Activated naive CD4-positive, alpha-beta T cell treated with Interleukin-2 at 50 U/mL for 16 hours (primary cell): ENCODE measurements around the gene KIAA0753.

Source experiments
- DNase-seq: peaks from one replicate; pipeline ENCODE4 v3.0.0-alpha.2; 2020

KIAA0753 gene

DNA sequence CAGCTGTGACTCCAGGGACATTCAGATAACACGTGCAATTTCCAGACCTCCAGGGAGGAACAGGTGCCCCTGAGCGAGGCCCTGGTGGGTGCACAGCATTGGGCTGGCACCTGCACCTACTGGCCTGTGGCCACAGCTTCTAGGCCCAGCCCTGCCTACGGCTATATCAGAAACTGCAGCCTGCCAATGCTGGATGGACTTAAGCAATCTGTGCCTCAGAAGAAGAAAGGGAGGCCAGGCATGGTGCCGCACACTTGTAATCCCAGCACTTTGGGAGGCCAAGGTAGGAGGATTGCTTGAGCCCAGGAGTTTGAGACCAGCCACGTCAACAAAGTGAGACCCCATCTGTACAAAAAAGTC lies 96.5 kb downstream of the KIAA0753 start:
- DNase-seq, result no peak

DNA sequence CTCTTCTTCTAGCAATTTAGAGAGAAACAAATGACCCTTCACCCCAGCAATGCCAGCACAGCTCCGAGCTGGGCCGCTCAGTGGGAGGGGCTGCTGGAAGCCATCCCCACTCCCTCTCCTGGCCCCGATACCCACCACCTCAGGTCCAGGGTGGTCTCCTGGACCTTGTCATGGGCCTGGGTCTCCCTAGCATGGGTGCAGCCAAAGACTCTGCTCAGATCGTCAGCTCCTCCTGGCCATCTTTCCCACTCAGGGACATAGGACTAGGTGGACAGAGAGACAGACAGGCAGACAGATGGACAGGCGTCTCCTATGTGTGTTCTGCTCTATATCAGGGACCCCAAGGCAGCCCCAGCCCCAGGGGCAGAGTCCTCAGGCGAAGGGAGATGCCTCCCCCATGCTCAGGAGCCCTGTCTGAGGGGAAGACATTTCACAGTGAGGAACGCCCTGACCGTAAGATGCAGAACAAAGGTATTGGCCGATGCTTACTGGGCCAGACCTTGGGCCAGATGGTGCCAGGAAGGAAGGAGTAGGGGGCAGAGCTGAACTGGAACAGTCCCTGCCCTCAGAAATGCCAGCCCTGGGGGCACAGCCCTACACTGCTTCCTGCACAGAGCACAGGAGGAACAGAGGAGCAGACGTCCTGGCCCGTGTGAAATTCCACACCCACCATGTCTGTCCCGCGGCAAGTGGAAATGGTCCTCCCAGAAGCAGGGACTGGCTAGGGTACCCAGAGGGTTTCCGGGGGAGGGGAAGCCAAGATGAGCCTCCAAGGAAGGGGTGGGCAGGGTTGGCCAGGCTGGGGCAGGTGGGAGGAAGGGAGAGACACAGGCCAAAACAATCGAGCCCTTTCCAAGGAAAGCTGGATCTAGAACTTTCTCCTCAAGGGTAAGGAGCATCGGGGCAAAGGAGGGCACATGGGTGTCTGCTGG lies 97.2 kb downstream of the KIAA0753 start:
- no peak for DNase-seq

DNA sequence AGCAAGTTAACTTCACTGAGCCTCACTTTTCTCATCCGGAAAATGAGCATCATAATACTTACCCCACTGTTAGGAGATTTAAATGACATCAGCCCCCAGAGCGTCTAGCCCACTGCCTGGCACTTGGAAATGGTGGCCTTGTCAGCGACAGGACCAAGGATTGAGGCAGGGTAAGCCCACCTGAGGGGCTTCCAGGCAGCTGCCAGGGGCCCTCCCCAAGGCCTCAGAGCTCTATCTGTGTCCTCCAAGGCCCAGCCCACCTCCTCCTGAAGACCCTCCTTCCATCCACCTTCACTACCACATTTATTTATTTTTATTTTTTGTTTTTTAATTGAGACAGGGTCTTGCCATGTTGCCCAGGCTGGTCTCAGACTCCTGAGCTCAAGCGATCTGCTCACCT lies 97.9 kb downstream of the KIAA0753 start:
- DNase-seq, result no peak

DNA sequence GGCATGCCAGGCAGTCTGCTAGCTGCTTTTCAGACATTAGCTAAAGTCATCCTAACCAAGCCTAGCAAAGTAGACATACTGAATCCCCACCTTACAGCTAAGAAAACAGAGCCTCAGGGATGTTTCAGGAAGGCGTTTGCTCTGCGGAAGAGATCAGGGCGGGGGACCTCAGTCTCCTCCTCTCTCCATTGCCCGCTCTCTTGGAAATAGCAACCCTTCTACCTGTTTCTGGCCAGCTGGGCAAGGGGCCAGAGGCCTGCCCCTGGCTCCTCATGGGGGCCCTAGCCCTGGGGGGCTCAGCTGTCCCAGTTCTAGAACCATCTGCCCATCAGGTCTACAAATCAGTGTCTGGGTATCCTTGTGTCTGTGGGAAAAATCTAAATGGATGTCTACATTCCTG lies 98.6 kb downstream of the KIAA0753 start:
- DNase-seq, result no peak

DNA sequence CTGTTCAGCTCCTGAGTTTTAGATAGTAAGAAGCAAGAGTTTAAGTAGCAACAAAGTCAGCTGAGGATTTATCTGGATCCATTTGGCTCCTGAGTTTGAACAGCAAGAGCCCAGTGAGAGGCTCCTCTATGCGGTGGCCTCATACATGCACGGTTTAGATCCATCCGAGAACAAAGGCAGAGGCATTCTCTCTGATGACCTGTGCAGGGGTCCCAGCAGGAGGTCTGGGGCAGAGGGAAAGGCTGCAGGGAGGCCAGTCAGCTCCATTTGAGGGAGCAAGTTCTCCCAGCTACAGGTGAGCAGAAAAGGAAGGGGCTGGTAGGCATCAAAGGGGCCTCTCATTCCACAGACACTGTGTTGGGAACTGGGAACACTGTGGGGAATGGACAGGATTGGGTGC lies 100.6 kb downstream of the KIAA0753 start:
- no peak for DNase-seq

DNA sequence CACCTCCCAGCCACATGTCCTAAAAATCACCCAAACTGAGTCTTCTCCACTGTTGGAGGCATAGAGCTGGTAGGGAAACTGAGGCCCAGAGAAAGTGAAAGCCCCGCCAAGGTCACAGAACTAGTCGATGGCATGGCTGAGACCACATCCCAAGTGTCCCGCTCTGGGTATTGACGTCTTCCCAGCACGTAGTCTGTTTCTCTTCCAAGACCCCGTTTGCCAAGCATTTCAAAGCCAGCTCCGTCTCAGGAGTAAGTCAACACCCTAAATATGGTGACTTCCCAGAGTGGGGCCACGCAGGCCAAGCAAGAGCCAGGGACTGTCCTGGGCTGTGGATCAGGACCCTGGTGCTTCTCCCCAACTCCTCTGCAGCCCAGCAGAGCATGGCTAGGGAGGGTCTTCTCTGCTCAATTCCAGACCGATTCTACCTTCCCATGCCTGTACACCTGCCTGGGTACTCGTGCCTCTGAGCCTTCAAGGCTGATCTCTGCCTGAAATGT lies 103.9 kb downstream of the KIAA0753 start:
- no peak for DNase-seq

DNA sequence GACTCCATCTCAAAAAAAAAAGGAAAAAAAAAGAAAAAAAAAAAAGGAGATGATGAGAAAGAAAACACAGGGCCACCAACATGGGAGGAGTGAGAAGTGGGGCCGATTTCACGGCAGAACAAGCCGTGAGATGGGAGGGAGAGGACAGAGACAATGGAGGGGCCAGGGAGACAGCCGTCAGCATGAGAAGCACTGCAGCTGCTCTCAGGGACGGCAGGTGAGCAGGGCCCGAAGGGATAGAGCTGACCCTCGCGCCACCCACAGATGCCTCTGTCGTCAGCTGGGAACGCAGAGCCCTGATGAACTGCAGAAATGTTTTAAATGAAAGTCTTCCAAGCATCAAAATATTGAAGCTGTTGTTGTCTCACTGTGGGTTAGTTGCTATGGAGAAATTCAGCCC lies 104.5 kb downstream of the KIAA0753 start:
- DNase-seq, result no peak

DNA sequence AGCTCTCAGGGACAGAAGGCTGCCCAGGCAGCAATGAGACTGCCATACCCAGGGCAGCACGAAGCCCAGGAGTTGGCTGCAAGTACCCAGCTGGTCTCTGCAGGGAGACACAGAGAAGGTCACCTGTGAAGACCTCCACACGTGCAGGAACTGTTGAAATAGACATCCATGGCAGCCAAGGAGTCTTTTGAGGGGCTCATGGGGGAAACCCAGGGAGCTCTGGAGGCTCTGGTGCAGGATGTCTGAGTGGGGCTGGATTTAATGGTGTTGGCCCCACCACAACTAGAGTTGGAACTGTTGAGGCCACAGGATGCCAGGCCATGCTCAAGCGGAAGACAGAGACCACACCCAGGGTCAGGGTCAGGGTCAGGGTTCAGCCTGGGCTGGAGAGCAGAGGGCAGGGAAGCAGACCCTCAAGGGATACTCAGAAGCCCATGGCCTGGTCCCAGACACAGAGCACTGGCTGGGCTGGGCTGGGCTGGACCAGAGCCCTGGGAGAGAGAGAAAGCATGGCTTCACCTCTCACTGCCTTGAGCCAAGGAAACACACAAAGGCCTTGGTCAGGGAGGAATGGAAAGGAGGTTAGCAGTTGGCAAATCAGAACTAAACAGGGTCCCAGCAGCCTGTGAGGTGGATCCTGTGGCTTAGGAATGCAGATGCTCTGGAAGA lies 105.5 kb downstream of the KIAA0753 start:
- no peak for DNase-seq

DNA sequence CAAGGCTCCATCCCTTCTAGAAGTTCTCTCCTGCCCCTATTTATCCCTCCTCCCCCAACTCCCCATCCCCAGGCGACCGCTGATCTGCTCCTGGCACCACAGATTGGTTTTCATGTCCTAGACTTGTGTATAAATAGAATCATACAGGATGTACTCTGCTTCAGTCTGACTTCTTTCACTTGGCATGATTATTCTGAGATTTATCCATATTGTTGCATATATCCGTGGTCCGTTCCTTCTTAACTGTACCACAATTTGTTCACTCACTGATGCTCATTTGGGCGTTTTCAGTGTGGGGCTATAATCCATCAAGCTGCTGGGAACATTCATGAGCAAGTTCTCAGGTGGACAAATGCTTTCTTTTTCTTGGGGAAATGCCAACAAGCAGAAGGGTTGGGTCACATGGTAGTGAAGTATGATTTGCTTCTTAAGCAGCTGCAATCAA lies 108.0 kb downstream of the KIAA0753 start:
- DNase-seq, result no peak

DNA sequence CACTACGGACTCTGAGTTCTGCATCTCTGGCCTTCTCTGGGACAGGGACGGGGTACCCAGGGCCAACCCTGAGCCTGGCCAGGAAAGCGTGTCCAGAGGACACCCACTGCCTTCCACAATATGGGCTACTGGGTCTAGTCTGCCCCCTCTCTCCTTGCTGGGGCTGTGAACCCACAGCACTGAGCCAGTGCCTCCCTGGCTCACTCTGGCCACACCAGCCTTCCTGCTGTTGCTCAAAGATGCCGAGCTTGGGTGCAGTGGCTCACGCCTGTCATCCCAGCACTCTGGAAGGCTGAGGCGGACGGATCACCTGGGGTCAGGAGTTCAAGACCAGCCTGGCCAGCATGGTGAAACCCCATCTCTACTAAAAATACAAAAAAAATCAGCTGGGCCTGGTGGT lies 108.9 kb downstream of the KIAA0753 start:
- no peak for DNase-seq

DNA sequence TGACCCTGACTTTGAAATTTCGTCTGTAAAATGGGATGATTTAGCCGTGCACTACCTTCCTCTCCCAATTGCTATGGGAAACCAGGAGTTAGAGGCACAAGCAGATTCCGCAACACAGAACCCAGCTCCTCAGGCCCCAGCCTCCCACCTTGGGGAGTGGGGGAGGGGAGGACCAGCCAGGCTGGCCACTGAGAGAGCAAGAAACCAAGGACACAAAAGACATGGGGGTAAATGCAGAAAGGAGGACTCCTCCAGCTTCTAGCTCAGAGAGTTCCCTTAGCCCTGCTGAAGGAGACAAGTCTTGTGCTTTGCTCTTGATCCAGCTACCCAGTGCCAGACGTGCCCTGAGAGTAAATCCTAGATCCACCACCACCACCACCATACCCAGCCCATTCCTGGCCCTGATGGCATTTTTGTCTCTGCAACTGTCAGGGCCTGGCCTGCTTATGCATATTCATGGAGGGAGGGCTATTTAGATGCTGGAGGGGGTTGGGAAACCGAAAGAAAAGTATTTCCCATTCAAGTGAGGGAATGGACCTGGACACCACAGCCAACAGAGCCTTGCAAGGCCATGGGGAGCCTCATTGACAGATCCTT lies 110.1 kb downstream of the KIAA0753 start:
- no peak for DNase-seq

DNA sequence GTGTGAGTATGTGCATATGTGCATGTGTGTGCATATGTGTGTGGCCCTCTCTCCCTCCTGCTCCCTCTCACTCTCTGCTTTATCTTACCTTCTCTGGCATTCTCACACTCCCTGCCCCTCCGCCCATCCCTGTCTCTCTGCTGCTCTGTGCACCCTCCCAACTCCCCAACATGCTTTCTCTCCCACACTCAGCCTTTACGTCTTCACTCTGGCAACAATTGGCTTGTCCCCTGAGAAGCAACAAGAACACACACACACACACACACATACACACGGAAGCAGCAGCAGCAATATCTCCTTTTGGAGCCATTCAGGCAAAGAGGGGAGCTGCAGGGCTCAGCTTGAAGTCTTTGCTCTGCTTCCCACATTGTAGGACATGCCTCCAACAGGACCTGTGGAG lies 112.0 kb downstream of the KIAA0753 start:
- DNase-seq, result no peak
